SU-DHL-6 (cell line): ENCODE measurements around the gene TERB2.
"Not testable (repeated sequence)": the region's sequence is repeated elsewhere in the genome, so short reads cannot be mapped to it uniquely, and the experiment has no call there.

ENCODE experiments used
- CTCF ChIP-seq: fragments of 200-600 bp; sonication (generic); IDR thresholded peaks from one replicate; pipeline ENCODE4 v1.5.1; 2017; ENCODE audit warnings: antibody characterized with exemption, mild to moderate bottlenecking, low read length, moderate library complexity; ENCODE audit not compliant: insufficient read depth, poor library complexity, severe bottlenecking
- EZH2phosphoT487 ChIP-seq: fragments of 200-600 bp; sonication (generic), shearing (Covaris generic); conservative IDR thresholded peaks from 2 replicates; pipeline ENCODE4 v1.6.1; 2018; ENCODE audit warnings: mild to moderate bottlenecking, antibody characterized with exemption, low read length, moderate library complexity, mixed read lengths

- TF ChIP-seq EZH2phosphoT487, CTCF: not testable (repeated sequence)
These were observed 19.7 kb downstream of the TERB2 start for GRCh38 chr15:44976183-44976582.
